ENCODE measurements around the gene MRPL12.
"Not testable (repeated sequence)": the region's sequence is repeated elsewhere in the genome, so short reads cannot be mapped to it uniquely, and the experiment has no call there.

The MRPL12 gene

DNA sequence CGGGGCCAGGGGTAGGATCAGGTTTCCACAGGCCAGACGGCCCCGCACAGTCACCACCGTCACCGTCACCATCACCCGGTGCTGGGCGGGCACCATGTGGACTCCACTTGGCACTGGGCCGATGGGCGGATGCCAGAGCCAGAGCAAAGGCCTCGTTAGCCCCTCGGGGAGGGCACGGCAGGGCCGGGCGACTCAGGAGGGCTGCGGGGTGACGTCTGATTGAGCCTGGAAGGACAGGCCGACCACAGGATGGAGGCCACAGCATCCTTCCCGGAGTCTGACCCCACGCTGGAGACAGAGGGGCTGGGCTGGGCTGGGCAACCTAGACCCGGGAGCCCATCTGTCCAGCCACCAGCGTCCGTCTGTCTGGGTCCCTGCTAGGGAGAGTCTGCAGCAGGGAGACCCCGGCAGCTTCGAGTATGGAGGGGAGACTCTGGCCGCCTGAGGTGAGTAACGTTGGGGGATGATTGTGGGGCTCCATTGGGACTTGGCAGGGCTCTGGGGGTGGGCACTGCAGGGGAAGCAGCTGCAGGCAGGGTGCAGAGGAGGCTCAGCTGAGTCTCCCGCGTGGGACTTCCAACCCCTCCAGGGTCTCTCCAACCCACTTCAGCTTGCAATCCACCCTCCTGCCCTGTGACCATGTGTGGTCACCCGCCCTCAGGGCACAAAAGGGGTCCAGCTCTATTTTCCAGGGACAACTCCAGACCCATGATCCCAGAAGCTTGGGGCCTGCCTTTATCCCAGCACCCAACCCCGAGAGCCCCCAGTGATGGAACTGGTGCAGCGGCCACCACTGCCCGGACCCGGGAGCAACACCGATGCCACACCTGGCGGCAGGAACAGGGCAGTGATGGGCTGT, 31.5 kb downstream of the MRPL12 start:
- Histone ChIP-seq H3K4me1 (ENCODE audit: control insufficient read depth, insufficient read depth, low read length, unreplicated experiment) (peaks cover 9% of the 10 kb centered on the region), H3K79me2 (ENCODE audit: control insufficient read depth, insufficient read depth, low read length, unreplicated experiment) (no peaks in the 10 kb centered on the region), H3K27me3 (ENCODE audit: insufficient read depth, low read length) (peaks cover 11% of the 10 kb centered on the region), H3K27ac (ENCODE audit: low read depth, low read length) (no peak overlapping the region; the same call in 1 of the 2 replicates), H3K4me3 (ENCODE audit: low read depth, low read length) (no peak overlapping the region), H2AFZ (ENCODE audit: low read length, unreplicated experiment) (no peak overlapping the region), H3K36me3 (ENCODE audit: insufficient read depth, low read length) (no peaks in the 10 kb centered on the region)

DNA sequence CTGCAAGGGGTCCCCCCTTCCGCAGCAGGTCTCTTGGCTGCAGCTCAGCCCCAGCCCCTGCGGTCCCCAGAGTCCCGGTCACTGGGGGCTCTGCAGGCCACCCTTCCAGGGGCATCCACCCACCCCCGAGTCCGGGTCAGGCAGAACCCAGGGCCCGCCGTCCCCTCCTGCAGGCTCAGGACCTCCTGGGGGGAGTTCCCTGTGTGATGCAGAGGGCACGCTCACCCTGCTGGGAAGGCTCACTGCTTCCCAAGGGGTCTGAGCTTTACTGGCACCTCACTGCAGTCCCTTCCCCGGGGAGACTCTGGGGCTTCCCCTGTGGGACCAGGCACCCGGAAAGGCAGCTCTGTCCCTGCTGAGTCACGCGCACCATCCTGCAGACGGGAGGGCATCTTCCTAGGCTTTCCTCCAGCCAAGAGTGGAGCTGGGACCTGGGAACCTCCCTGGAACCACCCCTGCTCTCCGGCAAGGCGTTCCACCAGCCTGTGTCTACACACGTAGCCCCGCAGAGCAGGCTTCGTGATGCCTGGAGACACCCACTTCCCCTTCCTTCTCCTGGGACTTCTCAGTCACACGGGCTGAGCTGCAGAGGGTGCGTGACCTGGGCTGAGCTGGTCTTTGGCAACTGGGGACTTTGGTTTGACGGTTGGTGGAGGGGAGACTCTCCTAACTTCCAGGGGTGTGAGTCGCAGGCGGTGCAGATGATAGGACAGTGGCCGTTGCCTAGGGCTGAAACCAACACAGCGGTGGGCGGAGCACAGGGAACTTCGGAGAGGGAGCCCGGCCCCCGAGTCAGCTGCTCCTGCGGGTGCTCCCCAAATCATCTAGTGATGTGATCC, 32.3 kb downstream of the MRPL12 start:
- Histone ChIP-seq H2AFZ (ENCODE audit: low read length, unreplicated experiment) (no peak overlapping the region), H3K36me3 (ENCODE audit: insufficient read depth, low read length) (no peaks in the 10 kb centered on the region), H3K4me1 (ENCODE audit: control insufficient read depth, insufficient read depth, low read length, unreplicated experiment) (peaks cover 9% of the 10 kb centered on the region), H3K79me2 (ENCODE audit: control insufficient read depth, insufficient read depth, low read length, unreplicated experiment) (no peaks in the 10 kb centered on the region), H3K27ac (ENCODE audit: low read depth, low read length) (peak overlapping the region; percentile 54; the same call in 1 of the 2 replicates), H3K27me3 (ENCODE audit: insufficient read depth, low read length) (peaks cover 11% of the 10 kb centered on the region), H3K4me3 (ENCODE audit: low read depth, low read length) (peak overlapping the region; percentile 38; the same call in 1 of the 2 replicates)

DNA sequence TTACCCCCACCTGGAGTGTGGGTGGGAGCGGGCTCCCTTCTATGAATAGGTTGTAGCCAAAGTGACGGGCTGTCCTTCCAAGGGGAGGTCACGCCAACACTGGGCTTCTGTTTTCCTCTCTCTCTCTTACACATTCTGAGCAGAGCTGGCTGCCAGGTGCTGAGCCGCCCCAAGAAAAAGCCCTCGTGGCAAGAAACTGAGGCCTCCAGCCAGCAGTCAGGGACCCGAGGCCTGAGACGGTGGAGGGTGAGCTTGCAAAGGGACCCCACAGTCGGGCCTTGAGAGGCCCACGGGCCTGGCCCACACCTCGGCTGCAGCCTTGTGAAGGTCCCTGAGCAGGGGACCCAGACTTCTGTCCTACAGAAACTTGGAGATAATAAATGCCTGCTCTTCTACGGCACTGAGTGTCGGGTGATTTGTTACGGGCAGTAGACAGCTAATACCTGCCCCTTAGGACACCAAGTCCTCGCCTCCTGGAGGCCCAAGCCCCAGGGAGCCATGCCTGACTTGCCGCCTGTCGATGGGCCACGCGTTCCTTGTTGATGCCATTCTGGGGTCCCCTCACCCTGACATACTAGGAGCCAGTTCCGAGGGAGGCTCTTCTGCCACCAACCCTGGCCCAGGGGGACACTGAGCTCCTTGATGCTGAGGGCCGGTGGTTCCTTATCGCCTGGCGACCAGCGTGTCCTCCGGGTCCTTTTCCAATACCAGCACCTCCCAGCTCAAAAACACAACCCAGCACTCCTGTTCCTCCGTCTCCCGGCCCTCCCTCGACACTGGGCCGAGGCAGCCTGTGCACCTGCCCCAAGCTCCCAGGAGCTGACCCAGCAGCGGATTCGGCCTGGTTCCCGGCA, 35.0 kb downstream of the MRPL12 start:
- Histone ChIP-seq H3K79me2 (ENCODE audit: control insufficient read depth, insufficient read depth, low read length, unreplicated experiment) (no peaks in the 10 kb centered on the region), H3K4me3 (ENCODE audit: low read depth, low read length) (no peak overlapping the region), H3K4me1 (ENCODE audit: control insufficient read depth, insufficient read depth, low read length, unreplicated experiment) (peaks cover 9% of the 10 kb centered on the region), H2AFZ (ENCODE audit: low read length, unreplicated experiment) (no peak overlapping the region), H3K27ac (ENCODE audit: low read depth, low read length) (no peak overlapping the region), H3K27me3 (ENCODE audit: insufficient read depth, low read length) (peaks cover 4% of the 10 kb centered on the region), H3K36me3 (ENCODE audit: insufficient read depth, low read length) (no peaks in the 10 kb centered on the region)

DNA sequence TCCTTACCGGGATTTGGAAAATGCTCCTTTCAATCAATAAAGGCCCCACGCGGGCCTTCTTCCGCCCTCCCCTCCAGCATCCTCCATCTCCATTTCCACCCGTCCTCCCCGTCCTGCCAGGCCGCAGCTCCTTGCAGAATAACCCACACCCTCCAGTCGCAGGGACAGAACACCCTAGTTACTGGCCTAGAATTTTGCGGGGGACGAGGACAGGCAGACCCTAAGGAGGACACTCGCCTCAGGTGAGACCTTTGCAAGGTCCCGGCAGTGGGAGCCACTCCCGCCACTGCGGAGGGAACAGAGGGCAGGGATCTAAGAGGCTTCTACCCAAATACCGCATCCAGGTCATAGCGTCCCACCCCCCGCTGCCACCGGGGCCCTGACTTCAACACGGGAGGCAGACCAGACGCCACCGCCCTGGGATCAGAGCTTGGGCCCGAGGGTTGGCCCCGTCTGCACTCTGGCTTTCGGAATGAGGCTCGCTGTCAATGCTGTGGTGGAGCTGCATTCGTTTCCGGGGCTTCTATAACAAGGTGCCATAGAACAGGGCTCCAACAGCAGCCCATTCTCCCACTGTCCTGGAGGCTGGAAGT, 35.7 kb downstream of the MRPL12 start:
- peaks cover 9% of the 10 kb centered on the region for H3K4me1 ChIP-seq (ENCODE audit: control insufficient read depth, insufficient read depth, low read length, unreplicated experiment)
- no peaks in the 10 kb centered on the region for H3K79me2 ChIP-seq (ENCODE audit: control insufficient read depth, insufficient read depth, low read length, unreplicated experiment)
- H3K4me3 ChIP-seq (ENCODE audit: low read depth, low read length), result no peak overlapping the region
- H2AFZ ChIP-seq (ENCODE audit: low read length, unreplicated experiment), result no peak overlapping the region
- H3K27ac ChIP-seq (ENCODE audit: low read depth, low read length), result no peak overlapping the region
- H3K36me3 ChIP-seq (ENCODE audit: insufficient read depth, low read length), result no peaks in the 10 kb centered on the region
- H3K27me3 ChIP-seq (ENCODE audit: insufficient read depth, low read length), result no peaks in the 10 kb centered on the region

DNA sequence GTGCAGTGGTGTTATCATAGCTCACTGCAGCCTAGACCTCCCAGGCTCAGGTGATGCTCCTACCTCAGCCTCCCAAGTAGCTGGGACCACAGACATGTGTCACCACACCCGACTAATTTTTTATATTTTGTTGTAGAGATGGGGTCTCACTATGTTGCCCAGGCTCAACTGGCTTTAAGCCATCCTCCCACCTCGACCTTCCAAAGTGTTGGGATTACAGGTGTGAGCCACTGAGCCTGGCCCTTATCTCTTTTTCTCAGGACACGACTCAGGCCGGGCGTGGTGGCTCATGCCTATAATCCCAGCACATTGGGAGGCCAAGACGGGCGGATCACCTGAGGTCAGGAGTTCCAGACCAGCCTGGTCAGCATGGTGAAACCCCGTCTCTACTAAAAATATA, 36.4 kb downstream of the MRPL12 start:
- not testable (repeated sequence) for H3K27me3 ChIP-seq (ENCODE audit: insufficient read depth, low read length)

DNA sequence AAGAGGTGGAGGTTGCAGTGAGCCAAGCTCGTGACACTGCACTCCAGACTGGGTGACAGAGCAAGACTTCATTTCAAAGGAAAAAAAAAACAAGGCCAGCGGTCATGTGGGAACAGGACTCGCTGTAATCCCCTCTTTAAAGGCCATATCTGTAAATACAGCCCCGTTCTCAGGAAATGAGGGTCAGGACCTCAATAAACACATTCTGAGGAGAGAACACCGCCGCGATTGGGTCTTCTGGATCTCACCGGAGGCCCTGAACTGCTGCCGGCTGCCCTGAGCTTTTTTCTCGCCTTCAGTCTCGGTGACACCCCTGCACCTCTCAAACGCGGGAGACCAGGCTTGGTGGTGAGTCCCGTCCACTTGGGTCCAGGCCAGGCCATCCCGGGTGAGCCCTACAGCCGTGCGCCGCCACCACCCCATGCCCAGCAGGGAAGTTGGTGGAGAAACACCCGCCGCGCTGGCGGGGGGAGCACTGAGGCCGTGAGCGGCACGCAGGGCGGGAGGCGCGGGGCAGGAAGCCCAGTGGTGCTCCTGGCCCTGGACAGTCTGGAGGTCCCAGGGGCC, 37.3 kb downstream of the MRPL12 start:
- peaks cover 3% of the 10 kb centered on the region for H3K4me1 ChIP-seq (ENCODE audit: control insufficient read depth, insufficient read depth, low read length, unreplicated experiment)
- no peaks in the 10 kb centered on the region for H3K79me2 ChIP-seq (ENCODE audit: control insufficient read depth, insufficient read depth, low read length, unreplicated experiment)
- no peaks in the 10 kb centered on the region for H3K27me3 ChIP-seq (ENCODE audit: insufficient read depth, low read length)
- no peak overlapping the region for H3K27ac ChIP-seq (ENCODE audit: low read depth, low read length)
- H3K4me3 ChIP-seq (ENCODE audit: low read depth, low read length), result no peak overlapping the region
- H3K36me3 ChIP-seq (ENCODE audit: insufficient read depth, low read length), result no peaks in the 10 kb centered on the region
- H2AFZ ChIP-seq (ENCODE audit: low read length, unreplicated experiment), result no peak overlapping the region

More for the DNA sequence above, 36.4 kb downstream of the MRPL12 start:
- not testable (repeated sequence) for H2AFZ ChIP-seq (ENCODE audit: low read length, unreplicated experiment); H3K4me1 ChIP-seq (ENCODE audit: control insufficient read depth, insufficient read depth, low read length, unreplicated experiment); H3K79me2 ChIP-seq (ENCODE audit: control insufficient read depth, insufficient read depth, low read length, unreplicated experiment); H3K27ac ChIP-seq (ENCODE audit: low read depth, low read length); H3K4me3 ChIP-seq (ENCODE audit: low read depth, low read length); H3K36me3 ChIP-seq (ENCODE audit: insufficient read depth, low read length)

DNA sequence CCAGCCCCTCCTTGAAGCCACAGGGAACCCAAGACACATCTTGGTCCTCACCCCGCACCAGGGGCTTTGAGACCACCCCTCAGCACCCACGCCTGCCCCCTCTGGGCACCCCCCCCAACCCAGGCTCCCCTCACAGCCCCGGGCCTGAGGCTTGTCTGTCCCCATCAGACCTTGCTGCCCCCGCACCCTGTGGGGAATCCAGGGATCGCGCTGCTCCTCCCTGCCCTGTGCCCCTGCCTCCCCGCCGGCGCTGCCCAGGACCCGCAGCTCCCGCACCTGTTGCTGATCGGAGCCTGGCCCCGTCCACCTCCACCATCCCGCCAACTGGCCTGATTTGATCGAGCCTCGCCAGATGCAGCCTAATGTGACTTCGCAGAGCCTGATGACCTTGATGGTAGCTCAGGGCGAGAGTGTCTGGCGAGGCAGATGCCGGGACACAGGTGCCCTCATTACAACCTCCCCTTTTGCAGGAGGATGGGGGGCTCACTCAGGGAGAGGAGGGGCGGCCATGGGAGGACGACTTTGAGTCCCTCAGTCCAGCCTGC, 38.0 kb downstream of the MRPL12 start:
- H3K27me3 ChIP-seq (ENCODE audit: insufficient read depth, low read length), result no peaks in the 10 kb centered on the region
- H3K36me3 ChIP-seq (ENCODE audit: insufficient read depth, low read length), result no peaks in the 10 kb centered on the region
- H3K27ac ChIP-seq (ENCODE audit: low read depth, low read length), result no peak overlapping the region
- no peak overlapping the region for H2AFZ ChIP-seq (ENCODE audit: low read length, unreplicated experiment)
- no peaks in the 10 kb centered on the region for H3K79me2 ChIP-seq (ENCODE audit: control insufficient read depth, insufficient read depth, low read length, unreplicated experiment)
- H3K4me3 ChIP-seq (ENCODE audit: low read depth, low read length), result no peak overlapping the region
- H3K4me1 ChIP-seq (ENCODE audit: control insufficient read depth, insufficient read depth, low read length, unreplicated experiment), result no peaks in the 10 kb centered on the region

DNA sequence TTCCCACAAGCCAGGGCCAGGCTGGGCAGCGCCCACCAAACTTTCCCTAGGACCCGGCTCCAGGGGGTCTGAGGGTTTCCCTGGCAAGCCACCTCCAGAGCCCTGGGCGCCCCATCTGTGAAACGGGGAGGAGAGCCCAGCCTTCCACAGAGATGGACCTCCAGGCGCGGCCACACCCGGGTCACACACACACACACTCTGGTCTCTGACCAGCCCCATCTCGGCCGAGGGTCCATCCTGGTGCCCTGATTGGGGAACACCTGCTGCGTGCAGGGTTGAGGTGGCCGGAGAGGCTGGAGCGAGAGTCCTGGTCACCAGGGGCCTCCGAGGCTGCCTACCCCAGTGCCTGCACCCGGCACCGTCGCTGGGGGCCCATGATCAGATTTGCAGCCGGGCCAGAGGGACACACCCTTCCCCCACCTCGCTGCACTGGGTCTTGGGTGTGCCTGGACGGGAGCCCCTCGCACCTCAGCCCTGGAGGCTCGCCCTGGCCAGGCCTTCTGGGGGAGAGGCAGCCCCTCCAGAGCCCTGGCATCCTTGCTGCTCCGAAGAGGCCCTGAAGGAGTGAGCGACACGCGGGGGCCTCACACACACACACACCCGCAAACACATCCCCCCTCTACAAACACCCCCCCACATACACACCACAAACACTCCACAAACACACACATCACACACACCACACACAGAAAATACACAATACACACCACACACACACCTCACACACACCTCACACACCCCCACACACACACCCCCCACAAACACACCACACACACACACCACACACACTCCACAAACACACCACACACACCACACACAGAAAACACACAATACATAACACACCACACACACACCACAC, 38.7 kb downstream of the MRPL12 start:
- H3K27ac ChIP-seq (ENCODE audit: low read depth, low read length), result no peak overlapping the region
- no peak overlapping the region for H2AFZ ChIP-seq (ENCODE audit: low read length, unreplicated experiment)
- no peak overlapping the region for H3K4me3 ChIP-seq (ENCODE audit: low read depth, low read length)

More for the DNA sequence above, 38.7 kb downstream of the MRPL12 start:
- H3K36me3 ChIP-seq (ENCODE audit: insufficient read depth, low read length), result no peaks in the 10 kb centered on the region
- no peaks in the 10 kb centered on the region for H3K79me2 ChIP-seq (ENCODE audit: control insufficient read depth, insufficient read depth, low read length, unreplicated experiment)
- H3K4me1 ChIP-seq (ENCODE audit: control insufficient read depth, insufficient read depth, low read length, unreplicated experiment), result no peaks in the 10 kb centered on the region
- no peaks in the 10 kb centered on the region for H3K27me3 ChIP-seq (ENCODE audit: insufficient read depth, low read length)

Data from ACC112 (cell line).